ENCODE results near the gene CDH11.

Gene CDH11

GRCh38 chr16:65042438-65043365, 79.2 kb downstream of the CDH11 start:
- no peak for TF ChIP-seq CTCF (IDR thresholded peaks at IDR 0.05; ENCODE audit: insufficient read depth, low read length, missing control alignments)
- DNase-seq (ENCODE audit: low read depth, low spot score), result no peak
- no peak overlapping the region for H3K4me3 ChIP-seq (ENCODE audit: low read depth, low read length)
- ChIA-PET POLR2A (no interaction called here), CTCF (no interaction called here)

GRCh38 chr16:65041667-65042066, 80.2 kb downstream of the CDH11 start:
- POLR2A ChIA-PET, result no interaction called here
- TF ChIP-seq CTCF (IDR thresholded peaks at IDR 0.05; ENCODE audit: insufficient read depth, low read length, missing control alignments), result no peak
- CTCF ChIA-PET, result no interaction called here
- H3K4me3 ChIP-seq (ENCODE audit: low read depth, low read length), result no peak overlapping the region
- no peak for DNase-seq (ENCODE audit: low read depth, low spot score)

- CTCF ChIA-PET, result no interaction called here
- no peak for DNase-seq (ENCODE audit: low read depth, low spot score)
- POLR2A ChIA-PET, result no interaction called here
- no peak for TF ChIP-seq CTCF (IDR thresholded peaks at IDR 0.05; ENCODE audit: insufficient read depth, low read length, missing control alignments)
- no peak overlapping the region for H3K4me3 ChIP-seq (ENCODE audit: low read depth, low read length)
Measured at GRCh38 chr16:65038100-65038499, 83.8 kb downstream of the CDH11 start.

GRCh38 chr16:65037556-65037955, 84.3 kb downstream of the CDH11 start:
- ChIA-PET POLR2A (no interaction called here), CTCF (no interaction called here)
- no peak for TF ChIP-seq CTCF (IDR thresholded peaks at IDR 0.05; ENCODE audit: insufficient read depth, low read length, missing control alignments)
- DNase-seq (ENCODE audit: low read depth, low spot score), result no peak
- no peak overlapping the region for H3K4me3 ChIP-seq (ENCODE audit: low read depth, low read length)

GRCh38 chr16:65034915-65035314, 86.9 kb downstream of the CDH11 start:
- DNase-seq (ENCODE audit: low read depth, low spot score), result no peak
- ChIA-PET POLR2A (interaction anchor here (0.6 kb wide), 1 partner anchor 531 kb away, joined by 3 read pairs; no protein-coding TSS in a partner anchor), CTCF (interaction anchor here (1.2 kb wide), 1 partner anchor 9 kb away, joined by 3 read pairs; no protein-coding TSS in a partner anchor)
- no peak overlapping the region for H3K4me3 ChIP-seq (ENCODE audit: low read depth, low read length)
- no peak for TF ChIP-seq CTCF (IDR thresholded peaks at IDR 0.05; ENCODE audit: insufficient read depth, low read length, missing control alignments)

GRCh38 chr16:65032387-65032786, 89.5 kb downstream of the CDH11 start:
- H3K4me3 ChIP-seq (ENCODE audit: low read depth, low read length), result no peak overlapping the region
- no peak for TF ChIP-seq CTCF (IDR thresholded peaks at IDR 0.05; ENCODE audit: insufficient read depth, low read length, missing control alignments)
- DNase-seq (ENCODE audit: low read depth, low spot score), result no peak
- ChIA-PET POLR2A (no interaction called here), CTCF (no interaction called here)
